GM23338 (cell line): ENCODE results near the gene H2AZ2. TPM values are rescaled to one million over a fixed set of nuclear protein-coding genes. Genes with fewer than 3 reads are reported as not detected.

Source experiments
- ATAC-seq: fragments of 200-7000 bp; cut with Tn5 transposase; 3 replicates; pipeline ENCODE4 v1.9.1; 2020
- DNase-seq: peaks from one replicate; pipeline ENCODE4 v3.0.0-alpha.2; 2015; ENCODE audit warnings: low spot score
- H2AFZ ChIP-seq: fragments of 200-600 bp; sonication (generic); 2 replicates; pipeline ENCODE4 v1.8.0; 2016; ENCODE audit warnings: antibody characterized with exemption, mild to moderate bottlenecking, moderate library complexity
- H3F3A ChIP-seq: fragments of 200-600 bp; sonication (generic); replicated peaks from 2 replicates; pipeline ENCODE4 v1.8.0; 2017; ENCODE audit warnings: antibody characterized with exemption, mixed run types, low read depth
- H3K27ac ChIP-seq: fragments of 200-600 bp; sonication (generic); 2 replicates; pipeline ENCODE4 v1.6.1; 2016; ENCODE audit warnings: low read depth
- H3K27me3 ChIP-seq: fragments of 200-600 bp; sonication (generic); 2 replicates; pipeline ENCODE4 v1.8.0; 2016; ENCODE audit warnings: mild to moderate bottlenecking, mixed run types, moderate library complexity; ENCODE audit not compliant: insufficient read depth
- H3K36me3 ChIP-seq: fragments of 200-600 bp; sonication (generic); 2 replicates; pipeline ENCODE4 v1.8.0; 2016; ENCODE audit warnings: mild to moderate bottlenecking; ENCODE audit not compliant: insufficient read depth
- H3K4me1 ChIP-seq: fragments of 200-600 bp; sonication (generic); 2 replicates; pipeline ENCODE4 v1.8.0; 2016; ENCODE audit warnings: mild to moderate bottlenecking, moderate library complexity; ENCODE audit not compliant: insufficient read depth
- H3K4me2 ChIP-seq: fragments of 200-600 bp; sonication (generic); 2 replicates; pipeline ENCODE4 v1.7.1; 2017; ENCODE audit warnings: mixed run types
- H3K4me3 ChIP-seq: fragments of 200-600 bp; sonication (generic); 2 replicates; pipeline ENCODE4 v1.6.1; 2016; ENCODE audit warnings: mixed run types
- H3K79me2 ChIP-seq: fragments of 200-600 bp; sonication (generic); replicated peaks from 2 replicates; pipeline ENCODE4 v1.8.0; 2017; ENCODE audit warnings: mild to moderate bottlenecking; ENCODE audit not compliant: insufficient read depth
- H3K9me2 ChIP-seq: fragments of 200-600 bp; sonication (generic); 2 replicates; pipeline ENCODE4 v1.8.0; 2017; ENCODE audit not compliant: insufficient read depth
- H4K20me1 ChIP-seq: fragments of 200-600 bp; sonication (generic); replicated peaks from 2 replicates; pipeline ENCODE4 v1.8.0; 2017; ENCODE audit warnings: mild to moderate bottlenecking; ENCODE audit not compliant: insufficient read depth
- H3K27ac Mint-ChIP-seq: 2 replicates; pipeline ENCODE4 v1.8.0; 2020; ENCODE audit warnings: inconsistent platforms, mild to moderate bottlenecking, moderate library complexity, mixed read lengths
- H3K27me3 Mint-ChIP-seq: 3 replicates; pipeline ENCODE4 v1.8.0; 2022; ENCODE audit warnings: low read depth, mild to moderate bottlenecking, moderate library complexity, mixed read lengths, inconsistent platforms; ENCODE audit not compliant: insufficient read depth, poor library complexity
- H3K36me3 Mint-ChIP-seq: 3 replicates; pipeline ENCODE4 v1.8.0; 2021; ENCODE audit warnings: low read depth, mild to moderate bottlenecking, inconsistent platforms, moderate library complexity, mixed read lengths
- H3K4me1 Mint-ChIP-seq: 3 replicates; pipeline ENCODE4 v1.8.0; 2020; ENCODE audit warnings: mild to moderate bottlenecking, inconsistent platforms, mixed read lengths
- H3K4me3 Mint-ChIP-seq: 3 replicates; pipeline ENCODE4 v1.8.0; 2021; ENCODE audit warnings: moderate library complexity, mild to moderate bottlenecking, inconsistent platforms, mixed read lengths
- H3K9me3 Mint-ChIP-seq: 3 replicates; pipeline ENCODE4 v1.8.0; 2020; ENCODE audit warnings: moderate library complexity, mild to moderate bottlenecking, inconsistent platforms, mixed read lengths
- CREB1 ChIP-seq: fragments of 250-450 bp; sonication (Bioruptor Pico); IDR thresholded peaks from 2 replicates; pipeline ENCODE4 v1.5.0; 2020; ENCODE audit warnings: low read depth, mild to moderate bottlenecking, moderate library complexity
- CTCF ChIP-seq, 2 experiments: fragments of 200-600 bp in 1 of 2; sonication (generic) in 1 of 2; conservative IDR thresholded peaks; 2 replicates each; pipeline versions ENCODE4 v1.5.1 to v1.6.1; 2016 to 2017; ENCODE audit warnings: antibody characterized with exemption in 2 of 2, low read depth in 2 of 2, mild to moderate bottlenecking in 2 of 2, moderate library complexity in 1 of 2
- EZH2 ChIP-seq: fragments of 200-600 bp; sonication (generic); IDR thresholded peaks from one replicate; pipeline ENCODE4 v1.8.0; 2017; ENCODE audit warnings: antibody characterized with exemption, mild to moderate bottlenecking, low read depth; ENCODE audit not compliant: unreplicated experiment
- POLR2AphosphoS5 ChIP-seq: IDR thresholded peaks from 2 replicates; pipeline ENCODE4 v1.6.1; 2016; ENCODE audit warnings: antibody characterized with exemption, low read depth
- REST ChIP-seq: IDR thresholded peaks from one replicate; pipeline ENCODE4 v1.6.1; 2018; ENCODE audit warnings: antibody characterized with exemption; ENCODE audit not compliant: unreplicated experiment
- ZNF114 ChIP-seq: fragments of 250-450 bp; sonication (Bioruptor Pico); IDR thresholded peaks from 2 replicates; pipeline ENCODE4 v1.5.0; 2020; ENCODE audit warnings: mild to moderate bottlenecking, moderate library complexity
- ZNF331 ChIP-seq: fragments of 250-450 bp; sonication (Bioruptor Pico); IDR thresholded peaks from 2 replicates; pipeline ENCODE4 v1.5.0; 2020; ENCODE audit warnings: low read depth, mild to moderate bottlenecking, moderate library complexity
- polyA plus RNA-seq: library from polyadenylated mRNA; unstranded; fragments of >200 nt; fragmentation: Nextera tagmentation; extraction: Ambion mirVana; gene quantifications from 2 replicates; pipeline ENCODE4 v1.2.1, GENCODE V29; 2016
- total RNA-seq: library from RNA; depleted of rRNA; stranded (reverse); fragments of >200 nt; shearing (Covaris generic); gene quantifications from 2 replicates; pipeline ENCODE4 v1.2.3, GENCODE V29; 2014

Gene H2AZ2
- total and polyA plus RNA-seq, 2 experiments from 2014 or later = 215 to 390 TPM

- peak; percentile 72 for ATAC-seq
Observed at GRCh38 chr7:44847509-44847919, 373 bp downstream of the H2AZ2 start.

More at GRCh38 chr7:44847509-44847919, 373 bp downstream of the H2AZ2 start:
- H3K79me2 ChIP-seq = peaks cover 56% of the 10 kb centered on the region
- no peaks in the 10 kb centered on the region for H3K36me3 ChIP-seq
- peaks cover 13% of the 10 kb centered on the region for H3K4me1 Mint-ChIP-seq
- peaks cover 35% of the 10 kb centered on the region for H4K20me1 ChIP-seq
- H3K9me3 Mint-ChIP-seq = no peaks in the 10 kb centered on the region; the same call in 1 of the 3 replicates
- no peak overlapping the region for H2AFZ ChIP-seq
- H3K4me3 Mint-ChIP-seq = peak overlapping the region; percentile 95
- peaks cover 10% of the 10 kb centered on the region; the same call in 1 of the 2 replicates for H3K4me1 ChIP-seq
- H3K4me3 ChIP-seq = peak overlapping the region; percentile 94
- peaks cover 11% of the 10 kb centered on the region for H3F3A ChIP-seq
- H3K27ac Mint-ChIP-seq = peak overlapping the region; percentile 97
- no peaks in the 10 kb centered on the region for H3K27me3 ChIP-seq
- peak; percentile 91 for DNase-seq
- TF ChIP-seq EZH2 (no peak), ZNF331 (CRISPR knock-in tag) (no peak), CTCF (conservative IDR thresholded peaks at IDR 0.05; ENCODE audit: low read depth in 2 of 2) (peak; percentile 58 to 76), ZNF114 (CRISPR knock-in tag) (no peak), CREB1 (CRISPR knock-in tag) (peak; percentile 35; the same call in 1 of the 2 replicates), POLR2AphosphoS5 (no peak), REST (no peak)
- H3K27ac ChIP-seq = peak overlapping the region; percentile 91
- no peaks in the 10 kb centered on the region for H3K9me2 ChIP-seq
- peaks cover 5% of the 10 kb centered on the region for H3K36me3 Mint-ChIP-seq
- H3K27me3 Mint-ChIP-seq = peaks cover 6% of the 10 kb centered on the region
- peak overlapping the region; percentile 89 for H3K4me2 ChIP-seq
